ENCODE measurements around the gene ATP8B3. TPM values are rescaled to one million over a fixed set of nuclear protein-coding genes. Genes with fewer than 3 reads are reported as not detected.

ATP8B3 gene
- total RNA-seq, 4 donors from 2014 or later, result 0.09 to 0.24 TPM; not detected in 2

DNA sequence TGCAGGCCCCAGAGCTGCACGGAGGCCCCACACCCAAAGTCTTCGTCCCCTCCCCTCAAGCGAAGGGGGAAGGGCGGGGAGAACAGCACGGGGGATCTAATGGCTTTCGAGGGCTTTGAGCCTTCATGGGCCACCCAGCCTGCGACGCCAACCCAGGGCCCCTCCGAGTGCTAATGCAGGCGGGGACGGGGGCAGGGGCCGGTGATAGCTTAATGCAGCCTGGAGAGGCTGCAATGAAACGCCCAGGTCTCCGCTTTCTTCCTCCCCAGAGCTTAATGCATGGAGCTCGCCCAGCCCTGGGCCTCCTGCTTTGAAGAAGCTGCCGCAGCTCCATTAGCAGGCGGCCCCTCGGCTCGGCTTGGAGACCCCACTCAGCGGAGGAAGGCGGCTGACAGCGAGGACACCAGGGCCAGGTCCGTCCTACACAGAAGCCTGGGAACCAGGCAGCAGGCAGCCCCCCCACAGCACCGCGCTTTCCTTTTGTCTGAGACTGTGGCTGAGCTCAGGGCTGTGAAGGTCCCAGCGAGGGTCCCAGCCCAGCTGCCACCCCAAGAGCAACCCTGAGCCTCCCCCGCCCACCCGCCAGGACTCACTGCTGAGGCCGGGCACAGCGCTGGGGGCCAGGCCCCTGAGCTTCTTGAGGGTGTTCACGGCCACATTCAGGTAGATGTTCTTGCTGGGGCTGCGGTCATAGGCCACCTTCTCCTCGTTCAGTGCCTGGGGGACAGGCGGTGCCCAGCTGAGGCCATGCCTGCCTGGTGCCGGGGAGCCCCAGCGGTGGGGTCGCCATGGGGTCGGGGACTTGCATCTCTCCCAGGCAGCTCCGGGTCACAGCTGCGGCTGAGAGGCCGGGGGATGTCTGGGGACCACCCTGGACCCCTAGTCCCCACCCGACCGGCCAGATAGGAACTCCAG is 7.5 kb upstream of the ATP8B3 start:
- intact Hi-C loops (cut with DNase I; ENCODE audit: low total_unique reads), result no loop called here

DNA sequence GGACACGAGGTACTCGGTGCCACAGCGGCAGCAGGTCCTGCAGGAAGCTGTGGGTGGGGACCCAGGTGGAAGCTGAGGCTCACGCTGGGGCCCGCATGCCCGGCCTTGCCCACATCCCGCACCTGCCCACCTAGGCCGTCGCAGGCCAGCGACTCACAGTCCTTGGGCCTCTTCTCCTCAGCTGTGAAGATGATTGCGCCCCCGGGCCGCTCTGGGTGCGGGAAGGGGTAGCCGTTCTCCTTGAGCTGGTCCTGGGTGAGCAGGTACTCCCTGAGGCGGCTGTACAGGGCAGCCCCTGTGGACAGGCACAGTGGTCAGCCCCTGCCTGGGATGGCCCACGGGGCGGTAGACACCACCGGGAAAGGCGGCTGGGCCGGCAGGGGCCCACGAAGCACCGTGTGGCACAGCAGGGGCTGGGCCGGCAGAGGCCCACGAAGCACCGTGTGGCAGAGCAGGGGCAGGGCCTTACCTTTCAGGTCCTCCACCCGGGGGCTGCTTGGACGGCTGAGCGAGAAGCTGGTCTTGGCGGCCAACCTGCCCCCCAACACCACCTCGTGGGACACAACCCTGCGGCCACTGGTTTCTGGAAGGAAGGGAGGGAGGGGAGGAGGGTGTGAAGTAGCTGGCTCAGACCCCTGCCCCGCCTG is 6.6 kb upstream of the ATP8B3 start:
- Histone ChIP-seq H3K9me3 (no peaks in the 10 kb centered on the region), H3K27ac (no peak overlapping the region), H3K27me3 (no peaks in the 10 kb centered on the region), H3K4me1 (peaks cover 0 to under 1% of the 10 kb centered on the region in 2 donors), H3K36me3 (peaks cover 0 to 78% of the 10 kb centered on the region in 2 donors), H3K4me3 (no peak overlapping the region)
- ATAC-seq (no peak), DNase-seq (no peak)
- in situ Hi-C loops (cut with MboI; ENCODE audit: low sequenced_read_pairs in 4 of 4), result no loop called here
- intact Hi-C loops (cut with DNase I; ENCODE audit: low total_unique reads), result no loop called here
- TF ChIP-seq POLR2A (IDR thresholded peaks at IDR 0.05), result no peak
- TF ChIP-seq, protein P1, sequence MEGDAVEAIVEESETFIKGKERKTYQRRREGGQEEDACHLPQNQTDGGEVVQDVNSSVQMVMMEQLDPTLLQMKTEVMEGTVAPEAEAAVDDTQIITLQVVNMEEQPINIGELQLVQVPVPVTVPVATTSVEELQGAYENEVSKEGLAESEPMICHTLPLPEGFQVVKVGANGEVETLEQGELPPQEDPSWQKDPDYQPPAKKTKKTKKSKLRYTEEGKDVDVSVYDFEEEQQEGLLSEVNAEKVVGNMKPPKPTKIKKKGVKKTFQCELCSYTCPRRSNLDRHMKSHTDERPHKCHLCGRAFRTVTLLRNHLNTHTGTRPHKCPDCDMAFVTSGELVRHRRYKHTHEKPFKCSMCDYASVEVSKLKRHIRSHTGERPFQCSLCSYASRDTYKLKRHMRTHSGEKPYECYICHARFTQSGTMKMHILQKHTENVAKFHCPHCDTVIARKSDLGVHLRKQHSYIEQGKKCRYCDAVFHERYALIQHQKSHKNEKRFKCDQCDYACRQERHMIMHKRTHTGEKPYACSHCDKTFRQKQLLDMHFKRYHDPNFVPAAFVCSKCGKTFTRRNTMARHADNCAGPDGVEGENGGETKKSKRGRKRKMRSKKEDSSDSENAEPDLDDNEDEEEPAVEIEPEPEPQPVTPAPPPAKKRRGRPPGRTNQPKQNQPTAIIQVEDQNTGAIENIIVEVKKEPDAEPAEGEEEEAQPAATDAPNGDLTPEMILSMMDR (IDR thresholded peaks at IDR 0.05 in 4 of 5, conservative IDR thresholded peaks at IDR 0.05 in 1 of 5), result no peak

More for the DNA sequence above, 7.5 kb upstream of the ATP8B3 start:
- Histone ChIP-seq H3K4me1 (no peaks in the 10 kb centered on the region), H3K27me3 (no peaks in the 10 kb centered on the region), H3K36me3 (peaks cover 0 to 88% of the 10 kb centered on the region in 2 donors), H3K9me3 (no peaks in the 10 kb centered on the region), H3K27ac (no peak overlapping the region), H3K4me3 (no peak overlapping the region)
- DNase-seq (no peak), ATAC-seq (no peak)
- in situ Hi-C loops (cut with MboI; ENCODE audit: low sequenced_read_pairs in 4 of 4), result no loop called here
- TF ChIP-seq, protein P1 (IDR thresholded peaks at IDR 0.05 in 4 of 5, conservative IDR thresholded peaks at IDR 0.05 in 1 of 5), result no peak
- TF ChIP-seq POLR2A (IDR thresholded peaks at IDR 0.05), result no peak

DNA sequence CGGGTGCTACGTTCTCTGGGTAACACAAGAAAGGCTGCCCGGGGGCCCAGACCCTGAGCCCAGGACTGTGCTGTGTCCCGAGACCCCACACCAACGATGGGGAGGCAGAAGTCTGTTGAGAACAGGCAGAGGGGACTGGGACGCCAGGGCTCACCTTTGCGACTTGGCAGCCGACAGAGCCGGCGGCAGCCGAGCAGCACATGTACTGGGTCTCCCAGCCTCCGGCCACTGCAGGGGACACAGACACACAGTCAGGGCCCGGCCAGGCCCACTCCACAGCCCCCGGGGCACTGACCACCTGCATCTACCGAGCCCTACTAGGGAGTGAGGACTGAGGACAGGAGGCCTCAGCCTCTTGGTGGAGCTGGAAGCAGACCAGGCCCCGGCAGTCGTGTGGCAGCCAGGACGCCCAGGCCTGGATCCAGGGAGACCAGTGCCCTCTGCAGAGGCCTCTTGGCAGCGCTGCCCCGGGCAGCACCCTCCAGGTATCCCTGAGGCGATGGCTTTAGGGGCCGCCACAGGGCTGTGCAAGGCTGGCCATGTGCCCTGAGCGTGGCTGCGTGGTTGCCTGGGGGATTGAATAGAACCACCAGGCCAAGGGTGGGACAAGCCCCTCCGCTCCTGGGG is 5.6 kb upstream of the ATP8B3 start:
- intact Hi-C loops (cut with DNase I; ENCODE audit: low total_unique reads), result no loop called here
- TF ChIP-seq, protein P1 (IDR thresholded peaks at IDR 0.05 in 4 of 5, conservative IDR thresholded peaks at IDR 0.05 in 1 of 5), result no peak
- TF ChIP-seq POLR2A (IDR thresholded peaks at IDR 0.05), result no peak
- Histone ChIP-seq H3K4me3 (no peak overlapping the region), H3K27ac (no peak overlapping the region), H3K9me3 (no peaks in the 10 kb centered on the region), H3K4me1 (peaks cover 8 to 10% of the 10 kb centered on the region in 2 donors), H3K27me3 (no peaks in the 10 kb centered on the region), H3K36me3 (peaks cover 0 to 68% of the 10 kb centered on the region in 2 donors)
- DNase-seq (no peak), ATAC-seq (no peak)
- in situ Hi-C loops (cut with MboI; ENCODE audit: low sequenced_read_pairs in 4 of 4), result no loop called here

- Histone ChIP-seq H3K4me3 (no peak overlapping the region), H3K36me3 (peaks cover 0 to 65% of the 10 kb centered on the region in 2 donors), H3K27me3 (no peaks in the 10 kb centered on the region), H3K9me3 (no peaks in the 10 kb centered on the region), H3K27ac (no peak overlapping the region), H3K4me1 (peaks cover 11 to 18% of the 10 kb centered on the region in 2 donors)
- no peak for ATAC-seq
- intact Hi-C loops (cut with DNase I; ENCODE audit: low total_unique reads), result no loop called here
- no peak for DNase-seq
- no peak for TF ChIP-seq POLR2A (IDR thresholded peaks at IDR 0.05)
- TF ChIP-seq, protein P1 (IDR thresholded peaks at IDR 0.05 in 4 of 5, conservative IDR thresholded peaks at IDR 0.05 in 1 of 5), result no peak
- in situ Hi-C loops (cut with MboI; ENCODE audit: low sequenced_read_pairs in 4 of 4), result no loop called here
These were observed 4.6 kb upstream of the ATP8B3 start for GRCh38 chr19:1816530-1817298.
